LNCAP (cell line): ENCODE data around the gene DUSP2.

Experiments
- TF ChIP-seq, protein P1 (sequence below): fragments of 450-650 bp; IDR thresholded peaks from 2 replicates; pipeline ENCODE4 v1.5.1; 2017; ENCODE audit warnings: mild to moderate bottlenecking

The DUSP2 gene

DNA sequence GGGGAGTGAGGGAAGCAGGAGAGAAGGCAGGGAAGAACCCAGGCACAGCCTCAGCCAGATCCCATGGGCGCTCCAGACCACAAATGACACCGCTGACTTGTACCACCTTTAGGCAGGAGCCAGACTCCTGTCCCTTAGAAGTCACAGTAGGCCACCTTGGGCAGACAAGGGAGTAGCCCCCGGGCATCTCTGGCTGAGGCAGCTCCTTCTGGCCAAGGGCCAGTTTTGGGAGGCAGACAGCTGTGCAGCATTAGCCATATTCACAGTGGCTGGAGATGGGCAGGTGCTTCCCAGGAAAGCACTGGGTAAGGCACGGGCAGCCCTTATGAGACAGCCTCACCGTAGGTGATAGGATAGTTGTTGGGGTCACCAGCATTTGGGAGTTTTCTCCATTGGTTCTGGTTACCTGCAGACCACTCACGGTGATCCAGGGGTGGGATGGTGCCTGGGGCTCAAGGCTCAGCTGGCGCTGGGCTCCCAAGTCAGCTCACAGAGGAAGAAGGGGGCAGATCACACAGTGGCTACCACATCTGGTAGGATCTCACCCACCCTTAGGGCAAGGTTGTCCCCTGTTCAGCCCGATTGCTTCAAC is 9.0 kb downstream of the DUSP2 start:
- TF ChIP-seq, protein P1, sequence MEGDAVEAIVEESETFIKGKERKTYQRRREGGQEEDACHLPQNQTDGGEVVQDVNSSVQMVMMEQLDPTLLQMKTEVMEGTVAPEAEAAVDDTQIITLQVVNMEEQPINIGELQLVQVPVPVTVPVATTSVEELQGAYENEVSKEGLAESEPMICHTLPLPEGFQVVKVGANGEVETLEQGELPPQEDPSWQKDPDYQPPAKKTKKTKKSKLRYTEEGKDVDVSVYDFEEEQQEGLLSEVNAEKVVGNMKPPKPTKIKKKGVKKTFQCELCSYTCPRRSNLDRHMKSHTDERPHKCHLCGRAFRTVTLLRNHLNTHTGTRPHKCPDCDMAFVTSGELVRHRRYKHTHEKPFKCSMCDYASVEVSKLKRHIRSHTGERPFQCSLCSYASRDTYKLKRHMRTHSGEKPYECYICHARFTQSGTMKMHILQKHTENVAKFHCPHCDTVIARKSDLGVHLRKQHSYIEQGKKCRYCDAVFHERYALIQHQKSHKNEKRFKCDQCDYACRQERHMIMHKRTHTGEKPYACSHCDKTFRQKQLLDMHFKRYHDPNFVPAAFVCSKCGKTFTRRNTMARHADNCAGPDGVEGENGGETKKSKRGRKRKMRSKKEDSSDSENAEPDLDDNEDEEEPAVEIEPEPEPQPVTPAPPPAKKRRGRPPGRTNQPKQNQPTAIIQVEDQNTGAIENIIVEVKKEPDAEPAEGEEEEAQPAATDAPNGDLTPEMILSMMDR: no peak

DNA sequence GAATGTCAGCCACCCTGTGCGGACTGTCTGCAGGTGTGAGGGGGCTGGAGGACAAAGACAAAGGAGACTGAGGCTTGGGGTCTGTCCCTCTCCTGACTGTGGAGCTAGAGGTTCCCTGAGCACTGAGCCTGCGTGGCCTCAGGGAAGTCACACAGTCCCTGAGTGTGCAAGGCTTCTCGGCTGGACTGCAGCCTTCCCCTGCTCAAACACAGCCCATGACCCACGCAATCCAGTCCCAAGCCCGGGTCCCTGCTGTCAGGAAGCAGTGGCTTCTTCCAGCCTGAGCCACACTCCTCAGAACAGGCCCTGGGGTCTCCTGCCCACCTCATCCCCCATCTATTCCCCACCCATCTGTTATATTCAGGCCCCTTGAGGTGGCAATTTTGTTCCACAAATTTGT is 9.6 kb downstream of the DUSP2 start:
- TF ChIP-seq, protein P1: no peak

- TF ChIP-seq, protein P1: no peak
Measured at GRCh38 chr2:96135171-96135570, 10.1 kb downstream of the DUSP2 start.

GRCh38 chr2:96134421-96134820 is 10.8 kb downstream of the DUSP2 start:
- TF ChIP-seq, protein P1: no peak

GRCh38 chr2:96131813-96132745 is 13.2 kb downstream of the DUSP2 start:
- TF ChIP-seq, protein P1: no peak

GRCh38 chr2:96131152-96131812 is 14.0 kb downstream of the DUSP2 start:
- TF ChIP-seq, protein P1: no peak

DNA sequence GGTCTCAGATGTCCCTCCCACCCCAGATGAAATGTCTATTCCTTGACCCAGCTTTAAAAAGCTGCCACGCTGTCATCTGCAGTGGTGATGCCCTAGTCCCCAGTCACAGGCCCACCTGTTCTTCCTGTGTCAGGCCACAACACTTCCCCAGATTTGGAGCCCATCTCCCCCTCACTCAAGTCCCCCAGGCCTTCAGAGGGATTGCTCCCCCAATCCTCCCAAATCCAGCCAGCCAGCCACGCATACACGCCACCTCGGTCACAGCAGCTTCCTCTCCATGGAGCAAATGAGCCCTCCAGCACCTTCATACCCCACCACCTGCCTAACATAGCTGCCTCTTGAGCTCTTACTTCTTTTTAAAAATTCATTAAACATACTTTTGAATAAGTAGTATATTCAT is 14.8 kb downstream of the DUSP2 start:
- TF ChIP-seq, protein P1: no peak
